Astrocyte (in vitro differentiated cells and primary cell): ENCODE measurements around the gene PRSS23. TPM values are rescaled to one million over a fixed set of nuclear protein-coding genes. Genes with fewer than 3 reads are reported as not detected.

Experiments used
- DNase-seq: peaks from one replicate; pipeline ENCODE4 v3.0.0-alpha.2; 2010; ENCODE audit warnings: low read depth
- FAIRE-seq: peaks from 2 replicates; lab custom pipeline; 2011; peaks lifted over from hg19 to GRCh38; lab: Jason Lieb, UNC
- H2AFZ ChIP-seq: 2 replicates; pipeline ENCODE4 v1.6.0; 2012; ENCODE audit warnings: low read depth, low read length, inconsistent platforms
- H3K27ac ChIP-seq: 2 replicates; pipeline ENCODE4 v1.5.1; 2011; ENCODE audit warnings: low read depth, low read length, inconsistent platforms
- H3K27me3 ChIP-seq: 2 replicates; pipeline ENCODE4 v1.6.0; 2011; ENCODE audit warnings: low read length, inconsistent platforms; ENCODE audit not compliant: insufficient read depth
- H3K36me3 ChIP-seq: 2 replicates; pipeline ENCODE4 v1.5.1; 2011; ENCODE audit warnings: low read length, inconsistent platforms; ENCODE audit not compliant: insufficient read depth
- H3K4me1 ChIP-seq: 2 replicates; pipeline ENCODE4 v1.5.1; 2011; ENCODE audit warnings: low read length, inconsistent platforms; ENCODE audit not compliant: insufficient read depth
- H3K4me2 ChIP-seq: 2 replicates; pipeline ENCODE4 v1.6.0; 2012; ENCODE audit warnings: low read length, inconsistent platforms
- H3K4me3 ChIP-seq: 2 replicates; pipeline ENCODE4 v1.5.1; 2011; ENCODE audit warnings: low read depth, mild to moderate bottlenecking, low read length, inconsistent platforms; ENCODE audit not compliant: insufficient read depth
- H3K79me2 ChIP-seq: 2 replicates; pipeline ENCODE4 v1.6.0; 2012; ENCODE audit warnings: mild to moderate bottlenecking, low read length, inconsistent platforms; ENCODE audit not compliant: insufficient read depth
- H3K9ac ChIP-seq: 2 replicates; pipeline ENCODE4 v1.6.0; 2012; ENCODE audit warnings: mild to moderate bottlenecking, low read length, inconsistent platforms
- H3K9me3 ChIP-seq: 2 replicates; pipeline ENCODE4 v1.5.1; 2012; ENCODE audit warnings: low read depth, mild to moderate bottlenecking, low read length, inconsistent platforms; ENCODE audit not compliant: insufficient read depth
- H4K20me1 ChIP-seq: 2 replicates; pipeline ENCODE4 v1.6.0; 2012; ENCODE audit warnings: low read length, inconsistent platforms; ENCODE audit not compliant: insufficient read depth
- H3K27ac Mint-ChIP-seq: one replicate; pipeline ENCODE4 v1.8.0; 2021; ENCODE audit warnings: mild to moderate bottlenecking, mixed read lengths; ENCODE audit not compliant: unreplicated experiment
- H3K27me3 Mint-ChIP-seq: one replicate; pipeline ENCODE4 v1.8.0; 2021; ENCODE audit warnings: low read depth, mixed read lengths; ENCODE audit not compliant: unreplicated experiment
- H3K36me3 Mint-ChIP-seq: one replicate; pipeline ENCODE4 v1.8.0; 2021; ENCODE audit warnings: low read depth, mixed read lengths; ENCODE audit not compliant: unreplicated experiment
- H3K4me1 Mint-ChIP-seq: one replicate; pipeline ENCODE4 v1.8.0; 2021; ENCODE audit warnings: low read depth, mixed read lengths; ENCODE audit not compliant: unreplicated experiment
- H3K4me3 Mint-ChIP-seq: one replicate; pipeline ENCODE4 v1.8.0; 2021; ENCODE audit warnings: mild to moderate bottlenecking, moderate library complexity, mixed read lengths; ENCODE audit not compliant: unreplicated experiment
- H3K9me3 Mint-ChIP-seq: one replicate; pipeline ENCODE4 v1.8.0; 2021; ENCODE audit warnings: mild to moderate bottlenecking, mixed read lengths; ENCODE audit not compliant: unreplicated experiment
- CTCF ChIP-seq: IDR thresholded peaks from 2 replicates; pipeline ENCODE4 v1.5.1; 2011; ENCODE audit warnings: low read depth, mild to moderate bottlenecking, inconsistent platforms, low read length, moderate library complexity; ENCODE audit not compliant: insufficient read depth
- EZH2 ChIP-seq: IDR thresholded peaks from 2 replicates; pipeline ENCODE4 v1.6.1; 2012; ENCODE audit warnings: mild to moderate bottlenecking, low read length, inconsistent platforms; ENCODE audit not compliant: insufficient read depth
- total RNA-seq: library from RNA; stranded (reverse); gene quantifications from 2 replicates; pipeline ENCODE4 v1.2.1, GENCODE V29; 2021

Gene PRSS23
- total RNA-seq, 1 donor from 2014 or later: 717 TPM

GRCh38 chr11:86849679-86850078 is 49.3 kb downstream of the PRSS23 start:
- Histone ChIP-seq H4K20me1 (no peaks in the 10 kb centered on the region), H3K4me1 (no peaks in the 10 kb centered on the region), H3K4me2 (no peak overlapping the region), H3K9me3 (no peaks in the 10 kb centered on the region), H3K9ac (no peak overlapping the region), H3K4me3 (no peak overlapping the region), H2AFZ (no peak overlapping the region), H3K79me2 (no peaks in the 10 kb centered on the region), H3K27me3 (no peaks in the 10 kb centered on the region), H3K27ac (no peak overlapping the region), H3K36me3 (no peaks in the 10 kb centered on the region)
- H3K9me3 Mint-ChIP-seq: no peaks in the 10 kb centered on the region
- FAIRE-seq (no peak), DNase-seq (no peak)
- TF ChIP-seq EZH2 (no peak), CTCF (no peak)
- H3K4me1 Mint-ChIP-seq: peaks cover 2% of the 10 kb centered on the region
- peaks cover 32% of the 10 kb centered on the region for H3K36me3 Mint-ChIP-seq
- H3K27ac Mint-ChIP-seq: no peak overlapping the region
- H3K4me3 Mint-ChIP-seq: no peak overlapping the region
- H3K27me3 Mint-ChIP-seq: no peaks in the 10 kb centered on the region

Other genes starting within 250 kb of the PRSS23 start
- gene ME3, start 127.9 kb upstream of the PRSS23 start, total RNA-seq: 26.5 and 28.6 TPM in 2 replicates
- 4.4 and 4.7 TPM in 2 replicates for gene FZD4, start 154.9 kb downstream of the PRSS23 start, total RNA-seq
- 20.6 and 30.2 TPM in 2 replicates for gene TMEM135, start 237.4 kb downstream of the PRSS23 start, total RNA-seq